ENCODE results near the gene SLC12A3.

Gene SLC12A3

GRCh38 chr16:56892705-56893104 lies 27.7 kb downstream of the SLC12A3 start:
- DNase-seq (ENCODE audit: low spot score), result no peak

GRCh38 chr16:56894331-56894917 lies 29.4 kb downstream of the SLC12A3 start:
- DNase-seq (ENCODE audit: low spot score), result no peak

GRCh38 chr16:56895813-56896212 lies 30.8 kb downstream of the SLC12A3 start:
- DNase-seq (ENCODE audit: low spot score), result no peak

- DNase-seq (ENCODE audit: low spot score), result no peak
These were observed 31.2 kb downstream of the SLC12A3 start for GRCh38 chr16:56896244-56896643.

DNA sequence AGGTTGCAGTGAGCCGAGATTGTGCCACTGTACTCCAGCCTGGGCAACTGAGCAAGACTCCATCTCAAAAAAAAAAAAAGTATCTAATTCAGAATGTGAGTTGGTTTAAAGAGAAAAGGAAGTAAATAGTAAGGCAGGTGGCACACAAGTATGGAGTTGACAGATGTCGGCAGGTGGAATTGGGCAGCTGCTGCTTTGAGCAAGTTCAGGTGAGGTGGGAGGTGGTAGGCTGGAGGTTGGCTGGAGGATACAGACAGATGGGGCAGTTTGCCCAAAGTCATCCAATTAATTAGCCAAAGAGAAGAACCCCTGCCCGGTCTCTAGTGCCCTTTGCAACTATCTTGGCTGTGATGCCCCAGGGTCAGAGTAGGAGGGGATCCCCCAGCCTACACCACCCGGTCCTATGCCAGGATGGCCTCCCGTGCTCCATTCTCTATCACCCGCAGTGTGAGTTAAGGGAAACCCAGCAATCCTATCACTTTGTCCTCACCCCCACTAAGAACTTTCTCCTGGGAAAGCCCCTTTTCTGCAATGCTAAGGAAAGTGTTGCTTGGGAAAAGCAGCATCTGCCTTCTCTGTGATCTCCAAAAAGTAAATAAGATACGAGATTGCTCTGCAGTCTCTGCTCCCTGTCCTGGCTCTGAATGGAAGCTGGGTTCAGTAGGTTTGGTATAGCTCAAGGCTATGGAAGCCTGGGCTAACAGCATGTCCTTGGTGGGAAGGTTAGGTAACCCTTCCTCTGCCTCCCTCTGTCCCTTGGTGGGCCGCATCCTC lies 32.2 kb downstream of the SLC12A3 start:
- no peak for DNase-seq (ENCODE audit: low spot score)

- no peak for DNase-seq (ENCODE audit: low spot score)
These were observed 33.8 kb downstream of the SLC12A3 start for GRCh38 chr16:56898847-56899246.

DNA sequence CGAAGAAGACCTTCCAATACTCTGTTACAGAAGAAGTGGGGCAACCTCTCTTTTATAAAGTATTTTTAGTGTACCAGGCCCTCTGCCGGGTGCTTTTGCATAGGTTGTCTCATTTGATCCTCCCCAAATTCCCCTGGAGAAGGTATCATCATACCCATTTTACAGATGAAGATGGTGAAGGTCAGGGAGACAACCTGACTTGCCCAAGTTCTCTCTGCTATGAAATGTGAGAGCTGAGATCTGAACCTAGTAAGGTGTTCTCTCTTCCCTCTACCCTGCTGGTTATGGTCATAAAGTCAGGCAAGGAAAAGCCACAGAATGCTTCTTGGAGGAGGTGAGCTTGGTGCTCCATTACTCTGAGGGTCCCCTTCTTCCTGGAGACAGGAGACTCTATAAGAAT lies 38.9 kb downstream of the SLC12A3 start:
- DNase-seq (ENCODE audit: low spot score), result no peak

- no peak for DNase-seq (ENCODE audit: low spot score)
These were observed 42.4 kb downstream of the SLC12A3 start for GRCh38 chr16:56907401-56907800.

GRCh38 chr16:56909527-56909979 lies 44.5 kb downstream of the SLC12A3 start:
- DNase-seq (ENCODE audit: low spot score), result no peak

GRCh38 chr16:56910112-56910511 lies 45.1 kb downstream of the SLC12A3 start:
- no peak for DNase-seq (ENCODE audit: low spot score)

DNA sequence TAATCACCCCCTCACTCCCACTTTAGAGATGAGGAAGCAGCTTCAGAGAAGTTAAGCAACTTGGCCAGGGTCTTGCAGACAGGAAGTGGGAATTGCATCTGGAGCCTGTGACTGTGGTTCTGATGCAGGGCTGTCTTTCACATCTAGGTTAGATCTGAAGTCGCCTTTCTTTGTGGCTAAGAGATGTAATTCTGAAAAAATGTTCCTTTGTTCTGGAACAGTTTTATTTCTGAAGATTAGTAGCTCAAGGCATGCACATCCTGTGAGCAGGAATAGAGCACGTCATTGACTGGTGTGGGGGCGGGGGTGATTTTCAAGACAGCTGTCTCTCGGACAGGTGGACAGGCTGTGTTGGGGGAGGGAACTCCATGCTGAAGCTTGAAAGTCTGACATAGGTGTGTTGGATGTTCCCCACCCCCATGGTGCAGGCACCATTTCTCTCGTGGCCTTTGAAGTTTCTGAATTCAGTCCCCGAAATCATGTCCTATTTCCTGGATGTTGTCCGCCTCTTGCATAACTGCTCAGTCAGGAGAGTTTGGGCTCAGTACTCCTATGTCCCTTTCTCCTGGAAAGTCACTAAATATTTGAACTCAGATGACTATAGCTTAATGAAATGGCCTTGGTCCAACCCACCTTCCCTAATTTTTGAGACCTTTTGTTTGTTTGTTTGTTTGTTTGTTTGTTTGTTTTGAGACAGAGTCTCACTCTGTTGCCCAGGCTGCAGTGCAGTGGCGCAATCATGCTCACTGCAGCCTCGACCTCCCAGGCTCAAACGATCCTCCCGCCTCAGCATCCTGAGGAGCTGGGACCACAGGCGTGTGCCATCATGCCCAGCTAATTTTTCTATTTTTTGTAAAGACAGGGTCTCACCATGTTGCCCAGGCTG lies 45.9 kb downstream of the SLC12A3 start:
- peak; percentile 67 for DNase-seq (ENCODE audit: low spot score)

DNA sequence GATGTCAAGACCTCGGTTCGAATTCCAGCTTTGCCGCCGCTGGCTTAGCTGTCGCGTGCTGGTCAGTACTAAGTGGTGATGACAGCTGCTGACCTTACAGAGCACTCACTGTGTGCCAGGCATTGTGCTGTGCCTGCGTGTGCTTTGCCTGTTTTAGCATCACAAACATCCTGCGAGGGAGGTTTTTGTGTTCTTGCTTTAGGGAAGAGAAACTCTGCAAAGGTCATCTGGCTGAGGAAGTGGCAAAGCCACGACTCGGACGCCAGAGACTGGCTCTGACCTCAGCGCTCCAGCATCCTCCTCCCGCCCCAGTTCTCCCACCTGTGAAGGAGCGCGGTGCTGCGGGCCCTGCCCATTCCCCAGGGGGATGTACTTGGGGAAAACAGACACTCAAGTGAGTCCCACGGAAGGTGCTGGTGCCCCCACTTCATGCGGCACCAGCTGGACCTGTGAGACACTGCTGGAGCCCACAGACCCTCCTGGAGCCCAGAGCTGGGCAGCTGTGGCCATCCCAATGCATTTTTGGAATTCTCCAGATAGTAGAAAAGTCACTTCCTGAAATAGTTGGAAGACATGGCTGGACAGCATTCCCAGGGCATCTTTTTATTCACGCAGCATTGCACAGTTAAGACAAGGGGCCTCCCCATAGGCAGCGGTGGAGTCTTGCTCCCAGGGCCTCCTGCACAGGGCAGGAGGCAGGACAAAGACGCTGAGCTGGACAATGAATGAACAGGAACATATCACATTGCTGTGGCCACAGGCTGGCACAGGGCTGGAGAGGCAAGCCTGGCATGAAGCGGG lies 47.0 kb downstream of the SLC12A3 start:
- peak; percentile 77 for DNase-seq (ENCODE audit: low spot score)

GRCh38 chr16:56912746-56913708 lies 48.0 kb downstream of the SLC12A3 start:
- no peak for DNase-seq (ENCODE audit: low spot score)

DNA sequence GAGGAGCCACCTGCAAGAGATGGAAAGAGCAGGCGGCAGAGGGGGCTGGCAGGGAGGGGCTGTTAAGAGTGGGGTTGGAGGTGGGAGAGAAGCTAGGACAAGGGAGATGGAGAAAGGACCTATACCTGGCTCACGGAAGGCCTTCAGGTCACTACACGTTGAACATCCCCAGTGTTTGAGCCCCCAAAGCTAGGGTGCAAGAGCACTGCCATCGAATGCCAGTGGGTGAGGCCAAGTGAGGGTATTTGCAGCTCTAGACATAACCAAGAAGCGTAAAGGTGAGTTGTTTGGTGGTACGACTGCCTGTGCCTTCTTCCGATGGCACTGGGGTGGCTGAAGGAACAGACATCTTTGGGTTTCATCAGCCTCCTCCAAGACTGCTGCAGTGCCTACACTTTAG lies 49.9 kb downstream of the SLC12A3 start:
- DNase-seq (ENCODE audit: low spot score), result no peak

GRCh38 chr16:56915336-56916119 lies 50.5 kb downstream of the SLC12A3 start:
- DNase-seq (ENCODE audit: low spot score), result no peak

DNA sequence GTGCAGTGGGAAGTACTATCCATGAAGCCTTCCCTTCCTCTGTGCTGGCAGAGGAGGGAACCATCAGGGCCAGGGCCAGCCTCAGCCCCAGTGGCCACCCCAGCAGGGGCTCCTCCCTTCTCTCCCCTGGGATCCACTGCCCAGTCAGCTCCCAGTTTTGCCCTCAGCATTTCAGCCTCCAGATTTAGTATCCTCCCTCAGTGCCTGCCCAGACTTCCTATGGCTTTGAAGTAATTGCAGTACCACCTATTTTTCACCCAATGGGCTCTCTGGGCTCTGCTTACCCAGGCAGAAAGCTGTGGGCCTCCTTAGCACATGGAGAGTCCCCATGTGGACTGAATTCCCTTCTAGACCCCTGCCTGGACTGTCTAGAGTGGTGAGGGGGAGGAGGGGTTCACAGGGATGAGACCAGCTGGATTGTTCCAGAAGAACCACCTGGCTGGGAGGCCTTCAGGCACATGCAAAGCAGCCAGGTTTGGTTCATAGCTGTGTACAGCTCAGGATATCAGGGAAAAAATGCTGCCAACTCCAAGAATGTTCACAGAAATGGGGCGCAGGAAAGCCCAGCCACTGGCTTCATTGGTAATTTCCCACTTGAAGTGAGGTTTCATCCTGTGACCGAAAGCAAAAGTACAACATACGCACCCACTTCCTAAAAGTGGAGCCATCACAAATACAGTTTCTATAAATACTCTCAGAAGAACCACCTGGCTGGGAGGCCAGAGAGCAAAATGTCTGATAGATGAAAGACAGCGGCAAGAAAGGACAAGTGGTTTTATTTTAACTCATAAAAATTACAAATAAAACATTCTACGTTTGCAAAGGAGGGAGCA lies 51.8 kb downstream of the SLC12A3 start:
- peak; percentile 47 for DNase-seq (ENCODE audit: low spot score)

DNA sequence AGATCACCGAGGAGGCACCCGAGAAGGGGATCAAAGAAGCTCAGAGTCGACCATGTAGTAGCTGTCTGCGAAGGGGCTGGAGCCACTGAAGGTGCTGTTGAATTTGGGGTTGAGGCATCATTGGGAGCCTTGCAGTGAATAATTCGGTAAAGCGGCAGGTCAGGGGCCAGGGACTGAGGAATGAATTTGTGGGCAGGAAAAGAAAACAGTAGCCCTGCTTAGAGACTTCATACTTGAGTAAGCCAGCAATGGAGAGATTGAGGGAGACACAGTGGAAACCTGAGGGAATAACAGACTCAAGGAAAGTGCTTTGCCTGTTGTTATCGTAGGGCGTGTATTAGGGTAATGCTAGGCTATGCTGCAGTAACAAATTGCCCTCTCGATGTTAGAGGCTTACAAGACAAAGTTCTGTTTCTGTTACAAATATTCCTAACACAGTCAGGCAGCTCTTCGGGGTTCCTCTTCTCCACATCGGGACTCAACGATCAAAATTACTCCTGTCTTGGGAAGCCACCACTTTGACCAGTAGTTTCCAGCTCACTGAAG lies 53.5 kb downstream of the SLC12A3 start:
- DNase-seq (ENCODE audit: low spot score), result no peak

DNA sequence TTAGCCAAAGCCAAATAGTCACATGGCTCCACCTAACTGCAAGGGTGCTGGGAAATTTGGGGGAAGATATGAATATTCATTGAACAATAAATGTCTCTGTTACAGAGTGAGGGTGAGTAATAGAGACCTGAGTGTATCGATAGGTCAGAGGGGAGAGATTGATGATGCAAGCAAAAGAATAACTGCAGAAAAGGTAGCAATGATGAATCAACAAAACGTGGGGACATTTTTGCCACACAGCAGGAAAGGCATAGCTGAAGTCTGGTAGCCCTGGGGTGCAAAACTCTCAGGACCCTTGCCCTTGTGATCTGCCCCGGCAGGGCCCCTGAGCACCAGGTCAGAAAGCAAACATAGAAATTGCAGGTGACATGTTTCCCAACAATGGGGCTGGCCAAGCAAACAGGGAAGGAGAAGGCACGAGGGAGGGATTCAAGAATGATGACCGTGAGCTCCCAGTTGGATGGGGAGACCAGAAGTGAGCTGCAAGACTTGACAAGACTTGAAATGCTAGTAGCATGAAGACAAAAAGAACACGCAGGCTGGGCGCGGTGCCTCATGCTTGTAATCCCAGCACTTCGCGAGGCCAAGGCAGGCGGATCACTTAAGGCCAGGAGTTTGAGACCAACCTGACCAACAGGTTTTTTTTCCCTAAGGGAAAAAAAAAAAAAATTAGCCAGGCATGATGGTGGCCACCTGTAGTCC lies 54.2 kb downstream of the SLC12A3 start:
- DNase-seq (ENCODE audit: low spot score), result no peak
